HG03575 (cell line): ENCODE data around the gene CPN1.
"Not testable (repeated sequence)": the region's sequence is repeated elsewhere in the genome, so short reads cannot be mapped to it uniquely, and the experiment has no call there.

Experiments
- ATAC-seq: cut with Tn5 transposase; IDR thresholded peaks from one replicate; pipeline ENCODE4 v1.9.1; 2021; ENCODE audit not compliant: unreplicated experiment, insufficient number of reproducible peaks, low FRiP score; ENCODE audit errors: extremely low read depth

Gene CPN1

GRCh38 chr10:100085596-100085995 is 3.9 kb upstream of the CPN1 start:
- ATAC-seq: no peak

GRCh38 chr10:100083623-100084022 is 2.0 kb upstream of the CPN1 start:
- no peak for ATAC-seq

GRCh38 chr10:100082276-100082675 is 607 bp upstream of the CPN1 start:
- ATAC-seq: not testable (repeated sequence)

- no peak for ATAC-seq
Measured at GRCh38 chr10:100076750-100077149, 4.9 kb downstream of the CPN1 start.

GRCh38 chr10:100075426-100076220 is 6.0 kb downstream of the CPN1 start:
- no peak for ATAC-seq

GRCh38 chr10:100072514-100072913 is 9.2 kb downstream of the CPN1 start:
- ATAC-seq: no peak

GRCh38 chr10:100071529-100071928 is 10.1 kb downstream of the CPN1 start:
- no peak for ATAC-seq

GRCh38 chr10:100067466-100067865 is 14.2 kb downstream of the CPN1 start:
- no peak for ATAC-seq

GRCh38 chr10:100065084-100065660 is 16.5 kb downstream of the CPN1 start:
- ATAC-seq: no peak

- no peak for ATAC-seq
Measured at GRCh38 chr10:100061401-100061800, 20.3 kb downstream of the CPN1 start.

GRCh38 chr10:100057948-100058347 is 23.7 kb downstream of the CPN1 start:
- no peak for ATAC-seq

- ATAC-seq: no peak
Measured at GRCh38 chr10:100053686-100054460, 27.8 kb downstream of the CPN1 start.

- no peak for ATAC-seq
Measured at GRCh38 chr10:100046021-100046486, 35.6 kb downstream of the CPN1 start.

- no peak for ATAC-seq
Measured at GRCh38 chr10:100045592-100045991, 36.1 kb downstream of the CPN1 start.

- no peak for ATAC-seq
Measured at GRCh38 chr10:100043796-100044195, 37.9 kb downstream of the CPN1 start.

GRCh38 chr10:100043344-100043743 is 38.3 kb downstream of the CPN1 start:
- ATAC-seq: no peak

GRCh38 chr10:100041306-100042002 is 40.2 kb downstream of the CPN1 start:
- ATAC-seq: no peak

- ATAC-seq: no peak
Measured at GRCh38 chr10:100038561-100039071, 43.1 kb downstream of the CPN1 start.

GRCh38 chr10:100037758-100038315 is 43.8 kb downstream of the CPN1 start:
- ATAC-seq: no peak
